Measurements from ENCODE around the gene DDR1.

The DDR1 gene

DNA sequence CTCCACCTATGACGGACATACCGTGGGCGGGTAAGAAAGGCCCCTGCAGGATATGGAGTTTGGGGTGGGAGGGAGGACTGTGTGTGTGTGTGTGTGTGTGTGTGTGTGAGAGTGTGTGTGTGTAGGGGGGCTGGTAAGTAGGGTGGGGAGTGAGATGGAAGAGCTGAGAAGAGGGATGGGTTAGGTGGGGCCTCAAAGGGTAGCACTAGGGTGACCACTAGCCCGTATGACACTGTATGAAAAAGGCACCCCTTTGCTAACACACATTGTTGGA is 7.1 kb downstream of the DDR1 start:
- Histone ChIP-seq H2AFZ (ENCODE audit: low read depth, low read length) (no peak overlapping the region), H3K4me3 (ENCODE audit: low read length) (no peak overlapping the region), H3K27me3 (ENCODE audit: low read depth, low read length) (no peaks in the 10 kb centered on the region), H3K4me1 (ENCODE audit: low read length) (no peaks in the 10 kb centered on the region), H3K79me2 (ENCODE audit: low read length) (no peaks in the 10 kb centered on the region), H3K4me2 (ENCODE audit: low read length) (no peak overlapping the region), H3K9me3 (ENCODE audit: insufficient read depth, low read length) (no peaks in the 10 kb centered on the region), H4K20me1 (ENCODE audit: insufficient read depth, low read length) (no peaks in the 10 kb centered on the region), H3K27ac (ENCODE audit: low read length) (no peak overlapping the region), H3K9ac (ENCODE audit: low read length) (no peak overlapping the region), H3K36me3 (replicated peaks; ENCODE audit: low read depth, low read length) (no peaks in the 10 kb centered on the region)
- TF ChIP-seq, protein P1, sequence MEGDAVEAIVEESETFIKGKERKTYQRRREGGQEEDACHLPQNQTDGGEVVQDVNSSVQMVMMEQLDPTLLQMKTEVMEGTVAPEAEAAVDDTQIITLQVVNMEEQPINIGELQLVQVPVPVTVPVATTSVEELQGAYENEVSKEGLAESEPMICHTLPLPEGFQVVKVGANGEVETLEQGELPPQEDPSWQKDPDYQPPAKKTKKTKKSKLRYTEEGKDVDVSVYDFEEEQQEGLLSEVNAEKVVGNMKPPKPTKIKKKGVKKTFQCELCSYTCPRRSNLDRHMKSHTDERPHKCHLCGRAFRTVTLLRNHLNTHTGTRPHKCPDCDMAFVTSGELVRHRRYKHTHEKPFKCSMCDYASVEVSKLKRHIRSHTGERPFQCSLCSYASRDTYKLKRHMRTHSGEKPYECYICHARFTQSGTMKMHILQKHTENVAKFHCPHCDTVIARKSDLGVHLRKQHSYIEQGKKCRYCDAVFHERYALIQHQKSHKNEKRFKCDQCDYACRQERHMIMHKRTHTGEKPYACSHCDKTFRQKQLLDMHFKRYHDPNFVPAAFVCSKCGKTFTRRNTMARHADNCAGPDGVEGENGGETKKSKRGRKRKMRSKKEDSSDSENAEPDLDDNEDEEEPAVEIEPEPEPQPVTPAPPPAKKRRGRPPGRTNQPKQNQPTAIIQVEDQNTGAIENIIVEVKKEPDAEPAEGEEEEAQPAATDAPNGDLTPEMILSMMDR (IDR thresholded peaks at IDR 0.05; ENCODE audit: low read depth, low read length) = no peak
- no peak for TF ChIP-seq EZH2phosphoT487 (IDR thresholded peaks at IDR 0.05; ENCODE audit: low read depth)

DNA sequence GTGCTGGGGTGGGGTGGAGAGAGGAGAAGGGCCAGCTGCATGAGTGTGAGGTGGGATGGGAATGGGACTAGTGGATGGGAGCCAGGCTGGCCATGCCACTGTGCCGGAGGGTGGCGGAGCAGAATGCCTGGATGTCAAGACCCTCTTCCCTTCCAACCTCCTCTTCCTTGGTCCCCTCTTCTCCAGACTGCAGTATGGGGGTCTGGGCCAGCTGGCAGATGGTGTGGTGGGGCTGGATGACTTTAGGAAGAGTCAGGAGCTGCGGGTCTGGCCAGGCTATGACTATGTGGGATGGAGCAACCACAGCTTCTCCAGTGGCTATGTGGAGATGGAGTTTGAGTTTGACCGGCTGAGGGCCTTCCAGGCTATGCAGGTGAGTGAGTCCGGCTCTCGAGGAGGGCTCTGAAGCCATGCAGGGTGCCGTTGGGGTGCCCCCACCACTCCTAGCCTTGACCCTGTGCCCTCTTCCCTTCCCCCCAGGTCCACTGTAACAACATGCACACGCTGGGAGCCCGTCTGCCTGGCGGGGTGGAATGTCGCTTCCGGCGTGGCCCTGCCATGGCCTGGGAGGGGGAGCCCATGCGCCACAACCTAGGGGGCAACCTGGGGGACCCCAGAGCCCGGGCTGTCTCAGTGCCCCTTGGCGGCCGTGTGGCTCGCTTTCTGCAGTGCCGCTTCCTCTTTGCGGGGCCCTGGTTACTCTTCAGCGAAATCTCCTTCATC is 7.7 kb downstream of the DDR1 start:
- H3K4me3 ChIP-seq (ENCODE audit: low read length) = no peak overlapping the region
- TF ChIP-seq EZH2phosphoT487 (IDR thresholded peaks at IDR 0.05; ENCODE audit: low read depth) = no peak
- TF ChIP-seq, protein P1 (IDR thresholded peaks at IDR 0.05; ENCODE audit: low read depth, low read length) = no peak
- no peak overlapping the region for H2AFZ ChIP-seq (ENCODE audit: low read depth, low read length)
- no peaks in the 10 kb centered on the region for H3K9me3 ChIP-seq (ENCODE audit: insufficient read depth, low read length)
- H3K4me1 ChIP-seq (ENCODE audit: low read length) = no peaks in the 10 kb centered on the region
- H3K79me2 ChIP-seq (ENCODE audit: low read length) = no peaks in the 10 kb centered on the region
- no peak overlapping the region for H3K4me2 ChIP-seq (ENCODE audit: low read length)
- no peak overlapping the region for H3K9ac ChIP-seq (ENCODE audit: low read length)
- H3K36me3 ChIP-seq (replicated peaks; ENCODE audit: low read depth, low read length) = no peaks in the 10 kb centered on the region
- H3K27ac ChIP-seq (ENCODE audit: low read length) = no peak overlapping the region
- H3K27me3 ChIP-seq (ENCODE audit: low read depth, low read length) = no peaks in the 10 kb centered on the region
- H4K20me1 ChIP-seq (ENCODE audit: insufficient read depth, low read length) = no peaks in the 10 kb centered on the region

DNA sequence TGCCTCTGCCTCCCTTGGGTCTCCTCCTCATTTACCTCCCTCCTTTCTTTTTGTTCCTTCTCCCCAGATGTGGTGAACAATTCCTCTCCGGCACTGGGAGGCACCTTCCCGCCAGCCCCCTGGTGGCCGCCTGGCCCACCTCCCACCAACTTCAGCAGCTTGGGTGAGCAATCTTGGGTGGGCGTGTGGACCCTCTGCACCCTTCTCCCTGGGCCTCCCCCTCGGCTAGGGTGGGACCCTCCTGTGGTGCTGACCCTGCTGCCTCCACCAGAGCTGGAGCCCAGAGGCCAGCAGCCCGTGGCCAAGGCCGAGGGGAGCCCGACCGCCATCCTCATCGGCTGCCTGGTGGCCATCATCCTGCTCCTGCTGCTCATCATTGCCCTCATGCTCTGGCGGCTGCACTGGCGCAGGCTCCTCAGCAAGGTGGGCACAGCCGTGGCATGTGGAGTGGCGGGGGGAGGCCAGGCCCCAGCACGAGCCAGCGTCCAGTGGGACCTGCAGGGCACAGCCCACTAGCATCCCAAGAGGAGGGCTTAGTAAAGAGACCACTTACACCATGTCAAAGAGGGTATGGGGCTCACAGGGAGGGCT is 8.8 kb downstream of the DDR1 start:
- no peaks in the 10 kb centered on the region for H3K36me3 ChIP-seq (replicated peaks; ENCODE audit: low read depth, low read length)
- no peak overlapping the region for H3K4me3 ChIP-seq (ENCODE audit: low read length)
- H3K4me1 ChIP-seq (ENCODE audit: low read length) = no peaks in the 10 kb centered on the region
- TF ChIP-seq EZH2phosphoT487 (IDR thresholded peaks at IDR 0.05; ENCODE audit: low read depth) = no peak
- TF ChIP-seq, protein P1 (IDR thresholded peaks at IDR 0.05; ENCODE audit: low read depth, low read length) = no peak
- H3K4me2 ChIP-seq (ENCODE audit: low read length) = no peak overlapping the region
- no peaks in the 10 kb centered on the region for H4K20me1 ChIP-seq (ENCODE audit: insufficient read depth, low read length)
- no peak overlapping the region for H3K9ac ChIP-seq (ENCODE audit: low read length)
- H2AFZ ChIP-seq (ENCODE audit: low read depth, low read length) = no peak overlapping the region
- H3K79me2 ChIP-seq (ENCODE audit: low read length) = no peaks in the 10 kb centered on the region
- H3K9me3 ChIP-seq (ENCODE audit: insufficient read depth, low read length) = no peaks in the 10 kb centered on the region
- H3K27me3 ChIP-seq (ENCODE audit: low read depth, low read length) = no peaks in the 10 kb centered on the region
- no peak overlapping the region for H3K27ac ChIP-seq (ENCODE audit: low read length)

DNA sequence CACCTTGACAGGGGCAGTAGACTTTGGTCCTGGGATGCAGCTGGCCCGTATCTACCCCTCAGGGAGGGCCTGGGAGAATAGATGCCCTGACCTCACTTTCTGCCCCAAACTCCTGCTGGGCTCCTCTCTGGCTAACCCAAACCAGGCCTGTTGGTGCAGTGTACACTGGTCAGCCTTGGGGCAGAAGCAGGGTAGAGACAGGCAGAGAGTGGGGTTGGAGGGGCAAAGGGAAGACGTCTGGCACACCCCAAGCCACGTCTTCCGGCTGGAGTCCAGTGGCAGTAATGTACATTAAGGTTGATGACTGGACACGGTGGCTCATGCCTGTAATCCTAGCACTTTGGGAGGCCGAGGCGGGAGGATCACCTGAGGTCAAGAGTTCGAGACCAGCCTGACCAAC is 9.3 kb downstream of the DDR1 start:
- no peaks in the 10 kb centered on the region for H3K4me1 ChIP-seq (ENCODE audit: low read length)

More for the DNA sequence above, 9.3 kb downstream of the DDR1 start:
- no peak overlapping the region for H3K4me3 ChIP-seq (ENCODE audit: low read length)
- no peak overlapping the region for H3K27ac ChIP-seq (ENCODE audit: low read length)
- H3K36me3 ChIP-seq (replicated peaks; ENCODE audit: low read depth, low read length) = no peaks in the 10 kb centered on the region
- no peak overlapping the region for H2AFZ ChIP-seq (ENCODE audit: low read depth, low read length)
- no peak overlapping the region for H3K4me2 ChIP-seq (ENCODE audit: low read length)
- TF ChIP-seq, protein P1 (IDR thresholded peaks at IDR 0.05; ENCODE audit: low read depth, low read length) = no peak
- TF ChIP-seq EZH2phosphoT487 (IDR thresholded peaks at IDR 0.05; ENCODE audit: low read depth) = no peak
- H3K27me3 ChIP-seq (ENCODE audit: low read depth, low read length) = no peaks in the 10 kb centered on the region
- no peaks in the 10 kb centered on the region for H3K79me2 ChIP-seq (ENCODE audit: low read length)
- no peaks in the 10 kb centered on the region for H3K9me3 ChIP-seq (ENCODE audit: insufficient read depth, low read length)
- no peaks in the 10 kb centered on the region for H4K20me1 ChIP-seq (ENCODE audit: insufficient read depth, low read length)
- no peak overlapping the region for H3K9ac ChIP-seq (ENCODE audit: low read length)

All from OCI-LY3 (cell line).